ENCODE results near the gene CLDN6. TPM values are rescaled to one million over a fixed set of nuclear protein-coding genes. Genes with fewer than 3 reads are reported as not detected.

Gene CLDN6
- total RNA-seq, 1 experiment from 2014 or later = 0.21 TPM

GRCh38 chr16:3051494-3051893, 33.5 kb upstream of the CLDN6 start:
- POLR2A ChIA-PET (ENCODE audit: low non-redundant PET) = no interaction called here

GRCh38 chr16:3051009-3051408, 33.0 kb upstream of the CLDN6 start:
- H3K4me3 ChIP-seq (ENCODE audit: low read depth, low read length, poor library complexity, severe bottlenecking) = no peak overlapping the region
- H3K36me3 ChIP-seq (ENCODE audit: insufficient read depth, low read length, poor library complexity, severe bottlenecking) = no peaks in the 10 kb centered on the region
- no peak for TF ChIP-seq EZH2 (IDR thresholded peaks at IDR 0.05; ENCODE audit: borderline replicate concordance, low read depth, low read length, poor library complexity, severe bottlenecking)
- TF ChIP-seq CTCF (conservative IDR thresholded peaks at IDR 0.05; ENCODE audit: low read depth, low read length) = no peak
- H3K27ac ChIP-seq (ENCODE audit: low read depth, low read length, poor library complexity, severe bottlenecking) = no peak overlapping the region
- no peaks in the 10 kb centered on the region for H3K4me1 ChIP-seq (ENCODE audit: insufficient read depth, low read length, poor library complexity, severe bottlenecking)
- H3K9me3 ChIP-seq (ENCODE audit: low read depth, low read length, poor library complexity, severe bottlenecking) = no peaks in the 10 kb centered on the region
- BruUV-seq (replicated peaks) = no TSS peak
- ChIA-PET POLR2A (ENCODE audit: low non-redundant PET) (no interaction called here), CTCF (interaction anchor here (0.7 to 1.2 kb wide), 2 partner anchors 23 to 92 kb away, joined by 3 to 7 read pairs; no protein-coding TSS in a partner anchor)
- H3K27me3 ChIP-seq (replicated peaks; ENCODE audit: insufficient read depth, low read depth, low read length, poor library complexity) = peaks cover 16% of the 10 kb centered on the region
- intact Hi-C loops (cut with micrococcal nuclease; ENCODE audit: unreplicated experiment) = loop anchor here (10.0 kb wide), 1 partner anchor 104 kb away; no protein-coding TSS in a partner anchor
- DNase-seq (ENCODE audit: low spot score) = no peak

More at GRCh38 chr16:3051494-3051893, 33.5 kb upstream of the CLDN6 start:
- Histone ChIP-seq H3K36me3 (ENCODE audit: insufficient read depth, low read length, poor library complexity, severe bottlenecking) (no peaks in the 10 kb centered on the region), H3K4me3 (ENCODE audit: low read depth, low read length, poor library complexity, severe bottlenecking) (no peak overlapping the region), H3K27me3 (replicated peaks; ENCODE audit: insufficient read depth, low read depth, low read length, poor library complexity) (peaks cover 12% of the 10 kb centered on the region), H3K9me3 (ENCODE audit: low read depth, low read length, poor library complexity, severe bottlenecking) (no peaks in the 10 kb centered on the region), H3K4me1 (ENCODE audit: insufficient read depth, low read length, poor library complexity, severe bottlenecking) (no peaks in the 10 kb centered on the region), H3K27ac (ENCODE audit: low read depth, low read length, poor library complexity, severe bottlenecking) (no peak overlapping the region)
- intact Hi-C loops (cut with micrococcal nuclease; ENCODE audit: unreplicated experiment) = loop anchor here (10.0 kb wide), 1 partner anchor 103 kb away; no protein-coding TSS in a partner anchor
- BruUV-seq (replicated peaks) = no TSS peak
- CTCF ChIA-PET = interaction anchor here (0.7 kb wide), 1 partner anchor 92 kb away, joined by 3 read pairs; no protein-coding TSS in a partner anchor
- no peak for TF ChIP-seq CTCF (conservative IDR thresholded peaks at IDR 0.05; ENCODE audit: low read depth, low read length)
- no peak for TF ChIP-seq EZH2 (IDR thresholded peaks at IDR 0.05; ENCODE audit: borderline replicate concordance, low read depth, low read length, poor library complexity, severe bottlenecking)
- no peak for DNase-seq (ENCODE audit: low spot score)

- DNase-seq (ENCODE audit: low spot score) = no peak
- no TSS peak for BruUV-seq (replicated peaks)
- intact Hi-C loops (cut with micrococcal nuclease; ENCODE audit: unreplicated experiment) = loop anchor here (10.0 kb wide), 1 partner anchor 104 kb away; no protein-coding TSS in a partner anchor
- ChIA-PET POLR2A (ENCODE audit: low non-redundant PET) (no interaction called here), CTCF (interaction anchor here (1.2 kb wide), 1 partner anchor 22 kb away, joined by 7 read pairs; no protein-coding TSS in a partner anchor)
- H3K4me1 ChIP-seq (ENCODE audit: insufficient read depth, low read length, poor library complexity, severe bottlenecking) = no peaks in the 10 kb centered on the region
- H3K9me3 ChIP-seq (ENCODE audit: low read depth, low read length, poor library complexity, severe bottlenecking) = no peaks in the 10 kb centered on the region
- H3K27ac ChIP-seq (ENCODE audit: low read depth, low read length, poor library complexity, severe bottlenecking) = no peak overlapping the region
- peaks cover 20% of the 10 kb centered on the region for H3K27me3 ChIP-seq (replicated peaks; ENCODE audit: insufficient read depth, low read depth, low read length, poor library complexity)
- H3K4me3 ChIP-seq (ENCODE audit: low read depth, low read length, poor library complexity, severe bottlenecking) = no peak overlapping the region
- no peaks in the 10 kb centered on the region for H3K36me3 ChIP-seq (ENCODE audit: insufficient read depth, low read length, poor library complexity, severe bottlenecking)
- TF ChIP-seq EZH2 (IDR thresholded peaks at IDR 0.05; ENCODE audit: borderline replicate concordance, low read depth, low read length, poor library complexity, severe bottlenecking) (no peak), CTCF (conservative IDR thresholded peaks at IDR 0.05; ENCODE audit: low read depth, low read length) (no peak)
Observed at GRCh38 chr16:3050487-3050886, 32.5 kb upstream of the CLDN6 start.
